22Rv1 (cell line): Measurements from ENCODE around the gene RPS19BP1.

Source experiments
- ZFX ChIP-seq: fragments of 450-650 bp; IDR thresholded peaks from 2 replicates; pipeline ENCODE4 v1.6.1; 2017; ENCODE audit warnings: antibody characterized with exemption, borderline replicate concordance
- TF ChIP-seq, protein P1 (sequence below): fragments of 450-650 bp; IDR thresholded peaks from 2 replicates; pipeline ENCODE4 v1.5.1; 2017; ENCODE audit warnings: mild to moderate bottlenecking

DNA sequence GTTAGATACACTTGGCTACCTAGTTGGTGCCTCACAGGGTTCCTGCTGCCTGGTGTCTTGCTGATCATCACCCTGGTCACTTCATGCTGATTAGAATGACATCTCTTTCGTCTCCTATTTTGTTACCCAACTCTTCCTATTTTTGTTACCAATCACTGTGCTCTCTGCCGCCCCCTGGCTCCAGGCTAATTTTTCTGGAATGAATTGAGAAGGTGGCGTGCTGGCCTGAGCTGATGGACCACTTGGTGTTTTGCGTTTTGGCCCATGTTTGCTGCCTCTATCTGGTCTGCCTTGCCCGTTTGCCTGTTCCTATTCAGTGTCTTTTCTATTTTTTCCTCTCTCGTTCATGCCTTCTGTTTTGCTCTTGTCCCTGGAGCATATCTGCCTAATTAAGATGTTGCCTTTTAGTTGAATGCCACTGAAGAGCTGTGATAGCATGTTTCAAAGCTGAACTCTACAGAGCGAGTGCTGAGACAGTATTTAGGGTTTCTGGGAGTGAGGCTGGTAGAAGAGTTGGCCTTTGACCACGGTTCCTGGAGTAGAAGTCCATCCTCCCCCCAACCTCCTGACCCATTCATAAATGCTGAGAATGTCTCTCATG is 18.1 kb downstream of the RPS19BP1 start:
- TF ChIP-seq, protein P1, sequence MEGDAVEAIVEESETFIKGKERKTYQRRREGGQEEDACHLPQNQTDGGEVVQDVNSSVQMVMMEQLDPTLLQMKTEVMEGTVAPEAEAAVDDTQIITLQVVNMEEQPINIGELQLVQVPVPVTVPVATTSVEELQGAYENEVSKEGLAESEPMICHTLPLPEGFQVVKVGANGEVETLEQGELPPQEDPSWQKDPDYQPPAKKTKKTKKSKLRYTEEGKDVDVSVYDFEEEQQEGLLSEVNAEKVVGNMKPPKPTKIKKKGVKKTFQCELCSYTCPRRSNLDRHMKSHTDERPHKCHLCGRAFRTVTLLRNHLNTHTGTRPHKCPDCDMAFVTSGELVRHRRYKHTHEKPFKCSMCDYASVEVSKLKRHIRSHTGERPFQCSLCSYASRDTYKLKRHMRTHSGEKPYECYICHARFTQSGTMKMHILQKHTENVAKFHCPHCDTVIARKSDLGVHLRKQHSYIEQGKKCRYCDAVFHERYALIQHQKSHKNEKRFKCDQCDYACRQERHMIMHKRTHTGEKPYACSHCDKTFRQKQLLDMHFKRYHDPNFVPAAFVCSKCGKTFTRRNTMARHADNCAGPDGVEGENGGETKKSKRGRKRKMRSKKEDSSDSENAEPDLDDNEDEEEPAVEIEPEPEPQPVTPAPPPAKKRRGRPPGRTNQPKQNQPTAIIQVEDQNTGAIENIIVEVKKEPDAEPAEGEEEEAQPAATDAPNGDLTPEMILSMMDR, result peak; percentile 84
- no peak for TF ChIP-seq ZFX
